ENCODE data around the gene PSMD1.

- no peak for TF ChIP-seq EZH2phosphoT487 (IDR thresholded peaks at IDR 0.05)
- no peak for TF ChIP-seq EZH2 (IDR thresholded peaks at IDR 0.05)
- TF ChIP-seq CTCF (IDR thresholded peaks at IDR 0.05) = no peak
Observed at GRCh38 chr2:231110551-231110950, 53.9 kb downstream of the PSMD1 start.

Measured in neural progenitor cell (in vitro differentiated cells).